OCI-LY1 (cell line): Measurements from ENCODE around the gene ATP1A4.

Experiments used
- EZH2 ChIP-seq: fragments of 200-600 bp; sonication (generic), shearing (Covaris generic); IDR thresholded peaks from 2 replicates; pipeline ENCODE4 v1.8.0; 2017; ENCODE audit warnings: borderline replicate concordance, mixed run types, mild to moderate bottlenecking, antibody characterized with exemption, low read length, moderate library complexity, mixed read lengths
- TF ChIP-seq, protein P1 (sequence below): fragments of 200-600 bp; sonication (generic), shearing (Covaris generic); IDR thresholded peaks from 2 replicates; pipeline ENCODE4 v1.5.1; 2017; ENCODE audit warnings: mild to moderate bottlenecking, antibody characterized with exemption, low read length, moderate library complexity, mixed read lengths

DNA sequence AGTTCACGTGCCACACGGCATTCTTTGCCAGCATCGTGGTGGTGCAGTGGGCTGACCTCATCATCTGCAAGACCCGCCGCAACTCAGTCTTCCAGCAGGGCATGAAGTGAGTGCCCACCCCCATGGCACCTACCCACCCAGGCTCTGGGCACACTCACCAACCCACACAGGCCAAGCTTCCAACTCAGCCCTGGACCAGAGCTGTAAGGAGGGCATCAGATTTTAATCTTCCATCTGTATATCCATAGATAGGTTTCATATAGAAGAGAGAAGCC lies 14.5 kb upstream of the ATP1A4 start:
- TF ChIP-seq, protein P1, sequence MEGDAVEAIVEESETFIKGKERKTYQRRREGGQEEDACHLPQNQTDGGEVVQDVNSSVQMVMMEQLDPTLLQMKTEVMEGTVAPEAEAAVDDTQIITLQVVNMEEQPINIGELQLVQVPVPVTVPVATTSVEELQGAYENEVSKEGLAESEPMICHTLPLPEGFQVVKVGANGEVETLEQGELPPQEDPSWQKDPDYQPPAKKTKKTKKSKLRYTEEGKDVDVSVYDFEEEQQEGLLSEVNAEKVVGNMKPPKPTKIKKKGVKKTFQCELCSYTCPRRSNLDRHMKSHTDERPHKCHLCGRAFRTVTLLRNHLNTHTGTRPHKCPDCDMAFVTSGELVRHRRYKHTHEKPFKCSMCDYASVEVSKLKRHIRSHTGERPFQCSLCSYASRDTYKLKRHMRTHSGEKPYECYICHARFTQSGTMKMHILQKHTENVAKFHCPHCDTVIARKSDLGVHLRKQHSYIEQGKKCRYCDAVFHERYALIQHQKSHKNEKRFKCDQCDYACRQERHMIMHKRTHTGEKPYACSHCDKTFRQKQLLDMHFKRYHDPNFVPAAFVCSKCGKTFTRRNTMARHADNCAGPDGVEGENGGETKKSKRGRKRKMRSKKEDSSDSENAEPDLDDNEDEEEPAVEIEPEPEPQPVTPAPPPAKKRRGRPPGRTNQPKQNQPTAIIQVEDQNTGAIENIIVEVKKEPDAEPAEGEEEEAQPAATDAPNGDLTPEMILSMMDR: no peak
- TF ChIP-seq EZH2: no peak
